IPS DF 4.7 (cell line): ENCODE data around the gene NTM.

Source experiments
- DNase-seq: peaks from one replicate; pipeline ENCODE4 v3.0.0-alpha.2; 2013; ENCODE audit warnings: low spot score; ENCODE audit errors: extremely low read depth

NTM gene

DNA sequence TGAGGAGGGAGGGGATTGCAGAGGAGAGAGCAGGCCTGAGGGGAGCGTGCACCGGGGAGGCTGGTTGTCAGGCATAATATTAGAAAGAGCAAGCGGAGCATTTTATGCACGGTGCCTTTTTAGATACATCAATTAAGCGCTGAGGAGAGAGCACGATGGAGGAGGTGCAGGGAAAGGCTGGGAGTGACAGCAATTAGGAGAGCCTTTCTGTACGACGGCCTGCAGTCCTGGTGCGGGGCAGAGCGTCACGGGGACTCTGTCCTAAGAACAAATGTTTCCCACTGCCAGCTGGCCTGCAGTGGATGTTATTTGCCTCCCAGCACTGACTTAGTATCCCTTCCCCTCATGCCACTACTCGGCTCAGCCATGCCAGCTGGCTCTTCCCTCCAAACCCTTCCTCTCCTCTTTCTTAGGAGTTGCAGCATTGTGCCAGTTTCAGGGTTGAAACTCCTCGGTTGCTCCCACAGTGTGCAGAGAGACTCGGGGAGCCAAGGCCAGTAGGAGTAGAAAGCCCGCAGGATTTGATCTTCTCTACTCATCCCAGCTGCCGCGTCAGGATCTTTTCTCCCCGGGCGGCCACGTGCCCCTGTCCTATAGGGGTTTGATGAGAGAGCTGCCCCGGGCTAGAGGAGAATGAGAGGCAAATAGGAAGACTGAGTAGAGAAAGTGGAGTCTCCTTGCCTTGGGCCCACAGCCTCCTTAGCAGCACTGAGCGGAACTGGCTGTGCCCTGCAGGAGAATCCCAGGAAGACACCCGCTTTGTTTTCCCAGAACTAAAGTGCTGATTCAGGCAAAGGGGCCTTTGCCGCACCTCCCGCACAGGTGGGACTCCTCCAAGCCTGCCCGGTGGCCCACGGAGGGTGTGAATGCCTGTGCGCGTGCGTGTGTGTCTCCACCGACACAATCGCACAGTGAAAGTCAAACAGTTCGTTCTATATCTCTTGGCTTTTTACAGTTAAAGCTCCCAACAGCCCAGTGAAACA lies 875.3 kb downstream of the NTM start:
- DNase-seq, result no peak

- no peak for DNase-seq
These were observed 878.2 kb downstream of the NTM start for GRCh38 chr11:132248580-132248979.

DNA sequence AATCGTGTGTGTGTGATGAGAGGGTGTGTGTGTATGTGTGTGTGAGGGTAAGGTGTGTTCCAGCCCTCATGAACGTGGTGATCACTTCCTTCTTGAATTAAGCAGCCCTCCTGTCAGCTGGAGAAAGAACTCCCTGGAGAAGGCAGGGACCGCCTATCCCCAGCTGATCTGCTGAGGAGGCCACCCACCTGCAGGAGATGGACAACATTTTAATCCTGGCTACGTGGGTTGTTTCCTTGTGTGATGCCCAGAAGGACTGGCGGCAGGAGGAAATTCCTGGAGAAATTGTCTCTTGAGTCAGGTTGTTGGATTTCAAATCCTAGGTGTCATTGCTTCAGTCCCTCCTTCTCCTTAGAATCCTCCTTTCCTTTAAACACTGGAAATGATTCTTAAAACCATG lies 878.8 kb downstream of the NTM start:
- no peak for DNase-seq

DNA sequence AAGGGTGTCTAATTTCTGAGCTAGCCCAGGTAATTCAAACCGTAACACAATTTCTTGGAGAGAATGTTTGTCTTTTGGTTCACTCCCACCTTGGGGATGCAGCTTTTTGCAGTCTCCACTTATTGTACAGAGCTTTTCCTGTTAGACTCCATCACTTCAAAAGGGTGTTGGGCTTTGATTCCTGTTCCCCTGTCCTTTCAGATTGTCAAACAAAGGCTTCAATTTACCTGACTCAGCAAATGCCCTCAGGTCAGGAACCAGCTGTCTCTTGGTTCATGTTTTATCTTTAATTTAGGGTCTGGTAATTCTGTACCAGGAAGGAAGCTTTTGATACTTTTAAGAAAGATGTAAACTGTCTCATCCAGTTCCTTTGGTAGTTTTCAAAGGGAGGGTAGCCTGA lies 880.6 kb downstream of the NTM start:
- no peak for DNase-seq

DNA sequence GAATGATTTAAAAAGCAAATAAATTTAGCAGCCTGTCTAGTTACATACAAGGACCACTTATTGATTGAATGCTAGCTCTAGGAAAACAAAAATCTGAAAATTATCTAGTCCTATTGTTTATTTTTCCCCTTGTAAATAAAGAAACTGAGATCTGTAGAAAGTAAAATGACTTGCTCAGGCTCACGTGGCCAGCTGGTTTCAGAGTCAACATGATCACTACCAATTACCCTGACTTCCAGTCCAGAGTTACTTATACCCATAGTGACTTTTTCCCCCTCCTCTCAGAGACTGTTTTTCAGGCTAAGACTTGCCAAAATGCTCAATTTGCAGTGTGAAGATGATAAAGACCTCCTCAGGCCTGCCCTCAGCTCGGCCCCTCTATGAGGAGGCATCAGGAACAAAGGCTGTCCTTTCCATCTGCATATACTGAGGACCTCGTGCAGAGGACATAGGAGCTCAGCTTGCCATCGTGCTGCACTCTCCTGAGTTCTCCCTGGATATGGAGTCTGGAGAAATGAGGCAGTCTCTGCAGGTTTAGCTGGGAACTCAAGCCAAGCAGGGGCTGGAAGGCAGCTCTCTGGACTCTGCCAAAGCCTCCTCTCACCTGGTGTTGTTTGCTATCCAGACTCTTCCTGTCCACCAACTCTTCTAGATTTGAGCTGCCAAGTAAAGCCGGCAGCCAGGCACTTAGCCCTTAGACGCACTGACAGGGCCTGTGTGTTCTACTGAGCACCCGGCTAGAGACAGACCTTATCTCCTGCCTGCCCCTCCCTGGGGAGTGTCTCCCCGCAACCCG lies 883.3 kb downstream of the NTM start:
- no peak for DNase-seq

GRCh38 chr11:132254906-132255305 lies 884.5 kb downstream of the NTM start:
- no peak for DNase-seq

DNA sequence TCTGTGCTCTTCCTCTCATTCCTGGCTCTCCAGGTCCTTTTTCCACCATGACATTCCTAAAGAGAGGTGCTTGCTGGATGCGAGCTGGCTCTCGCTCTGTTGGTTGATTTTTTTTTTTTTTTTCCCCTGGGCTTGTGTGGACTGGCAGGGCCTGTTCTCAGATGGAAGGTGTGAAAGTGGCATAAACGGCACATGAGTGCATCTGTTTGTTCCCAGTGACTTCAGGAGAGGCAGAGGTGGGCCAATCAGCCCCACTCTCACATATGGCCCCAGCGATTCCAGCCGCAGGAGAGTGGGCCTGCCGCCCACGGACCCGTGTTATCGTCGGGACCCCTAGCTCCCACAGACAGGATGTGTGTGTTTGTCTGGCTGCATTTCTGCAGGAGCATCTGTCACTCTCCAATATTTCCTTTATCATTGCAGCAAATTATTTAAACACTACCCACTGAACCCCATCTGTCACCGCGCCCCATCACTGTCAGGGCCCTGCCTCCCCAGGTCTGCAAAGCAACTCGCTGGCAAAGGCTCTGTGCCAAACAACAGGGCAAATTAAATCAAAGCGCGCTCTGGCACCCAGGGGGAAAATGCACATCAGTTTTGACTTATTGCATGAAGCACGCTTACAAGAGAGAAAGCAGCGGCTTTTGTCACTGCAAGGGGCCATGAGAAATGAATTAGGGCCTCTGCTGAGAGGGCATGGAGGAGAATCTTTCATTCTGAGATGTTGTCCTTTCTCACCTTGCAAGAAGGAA lies 886.3 kb downstream of the NTM start:
- no peak for DNase-seq

GRCh38 chr11:132257871-132258270 lies 887.5 kb downstream of the NTM start:
- no peak for DNase-seq

- no peak for DNase-seq
These were observed 888.5 kb downstream of the NTM start for GRCh38 chr11:132258875-132259274.

DNA sequence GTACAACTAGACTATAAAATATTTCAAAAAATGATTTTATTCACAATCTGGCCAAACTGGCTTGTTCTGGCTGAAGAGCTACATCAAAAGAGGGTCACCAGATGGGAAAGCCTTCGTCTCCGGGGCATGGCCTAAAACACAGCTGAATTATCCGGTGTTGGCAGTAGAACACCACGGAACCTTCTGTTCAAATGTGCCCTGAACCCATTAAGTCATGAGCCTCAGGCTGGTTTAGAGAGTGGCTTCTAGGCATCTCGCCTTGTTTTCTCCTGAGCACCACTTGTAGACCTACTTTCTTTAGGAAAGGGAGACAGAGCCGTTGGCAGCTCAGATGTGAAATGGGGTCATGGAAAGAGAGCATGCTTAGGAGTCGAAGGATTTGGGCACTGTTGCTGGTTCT lies 890.2 kb downstream of the NTM start:
- DNase-seq, result no peak

- no peak for DNase-seq
These were observed 892.8 kb downstream of the NTM start for GRCh38 chr11:132263241-132263640.

DNA sequence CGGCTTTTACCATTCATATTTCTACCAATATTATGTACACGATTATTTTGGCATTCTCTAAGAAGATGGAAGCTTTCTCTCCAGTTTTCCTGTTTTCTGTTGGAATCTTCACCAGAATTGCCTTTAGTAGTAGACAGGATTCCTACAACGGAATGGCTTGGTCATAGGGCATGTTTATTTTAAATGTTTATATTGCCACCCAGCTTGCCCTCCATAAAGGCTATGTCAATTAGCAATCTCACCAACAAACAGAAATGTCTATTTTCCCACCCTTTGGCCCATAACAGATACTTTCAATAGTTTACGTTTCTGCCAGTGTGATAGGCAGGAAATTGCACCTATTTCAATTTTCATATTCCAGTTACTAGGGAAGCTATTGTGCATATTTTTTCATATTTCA lies 893.5 kb downstream of the NTM start:
- DNase-seq, result no peak

GRCh38 chr11:132264616-132265015 lies 894.2 kb downstream of the NTM start:
- no peak for DNase-seq

- DNase-seq, result no peak
These were observed 908.6 kb downstream of the NTM start for GRCh38 chr11:132278801-132279574.

DNA sequence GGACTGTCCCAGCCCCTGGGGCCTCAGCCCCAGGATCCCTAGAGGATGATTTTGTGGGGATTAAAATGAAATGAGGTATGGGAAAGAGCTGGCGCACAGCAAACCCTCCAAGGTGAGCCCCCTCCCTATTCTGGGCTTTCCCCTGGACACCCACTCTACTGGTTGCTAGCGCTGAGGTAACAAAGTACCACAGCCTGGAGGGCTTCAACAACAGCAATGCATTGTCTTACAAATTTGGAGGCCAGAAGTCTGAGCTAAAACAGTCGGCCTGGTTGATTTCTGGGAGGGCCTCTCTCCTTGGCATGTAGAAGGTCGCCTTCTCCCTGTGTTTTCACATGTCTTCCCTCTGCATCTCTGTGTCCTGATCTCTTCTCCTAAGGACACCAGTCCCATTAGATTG lies 913.6 kb downstream of the NTM start:
- no peak for DNase-seq

- no peak for DNase-seq
These were observed 914.2 kb downstream of the NTM start for GRCh38 chr11:132284611-132285010.

DNA sequence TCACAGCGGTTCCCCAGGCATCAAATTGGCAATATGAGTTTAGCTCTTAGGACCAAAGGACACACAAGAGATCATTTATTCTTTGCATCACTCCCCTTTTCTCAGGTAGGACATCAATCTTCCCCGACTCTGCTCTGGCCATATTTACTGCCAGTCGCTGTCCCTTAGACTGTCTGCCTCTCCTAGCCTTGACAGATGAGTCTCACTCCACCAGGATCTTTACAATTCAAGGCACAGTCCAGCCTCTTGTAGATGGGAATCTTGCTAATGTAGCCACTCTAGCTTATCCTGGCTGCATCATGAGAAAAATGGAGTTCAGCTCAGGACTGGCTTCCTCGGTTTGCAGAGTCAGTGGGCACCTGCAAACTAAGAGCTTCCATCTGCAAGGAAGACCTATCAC lies 915.2 kb downstream of the NTM start:
- no peak for DNase-seq

- DNase-seq, result no peak
These were observed 915.7 kb downstream of the NTM start for GRCh38 chr11:132286106-132286505.

GRCh38 chr11:132288036-132288435 lies 917.6 kb downstream of the NTM start:
- no peak for DNase-seq

- DNase-seq, result no peak
These were observed 919.3 kb downstream of the NTM start for GRCh38 chr11:132289590-132290256.
